Stimulated activated memory B cell treated with anti-CD40 and anti-IgM and Interleukin-4, amounts not matched to agents 10 μg/mL and 1 μg/mL and 100 μg/mL, for 72 hours (primary cell): ENCODE results near the gene TMEM37.
"Not testable (repeated sequence)": the region's sequence is repeated elsewhere in the genome, so short reads cannot be mapped to it uniquely, and the experiment has no call there.

Source experiments
- ATAC-seq: fragments of 150-1000 bp; cut with Tn5 transposase; 2 replicates; pipeline ENCODE4 v1.10.0; 2021
- H3K27ac Mint-ChIP-seq: one replicate; pipeline ENCODE4 v1.8.0; 2022; ENCODE audit warnings: mild to moderate bottlenecking, mixed read lengths
- H3K27me3 Mint-ChIP-seq: one replicate; pipeline ENCODE4 v1.8.0; 2022; ENCODE audit warnings: mixed read lengths
- H3K36me3 Mint-ChIP-seq: one replicate; pipeline ENCODE4 v1.8.0; 2022; ENCODE audit warnings: mixed read lengths
- H3K4me1 Mint-ChIP-seq: one replicate; pipeline ENCODE4 v1.8.0; 2022; ENCODE audit warnings: mixed read lengths
- H3K4me3 Mint-ChIP-seq: one replicate; pipeline ENCODE4 v1.8.0; 2022; ENCODE audit warnings: mild to moderate bottlenecking, moderate library complexity, mixed read lengths
- H3K9me3 Mint-ChIP-seq: one replicate; pipeline ENCODE4 v1.8.0; 2022; ENCODE audit warnings: mixed read lengths

Gene TMEM37

DNA sequence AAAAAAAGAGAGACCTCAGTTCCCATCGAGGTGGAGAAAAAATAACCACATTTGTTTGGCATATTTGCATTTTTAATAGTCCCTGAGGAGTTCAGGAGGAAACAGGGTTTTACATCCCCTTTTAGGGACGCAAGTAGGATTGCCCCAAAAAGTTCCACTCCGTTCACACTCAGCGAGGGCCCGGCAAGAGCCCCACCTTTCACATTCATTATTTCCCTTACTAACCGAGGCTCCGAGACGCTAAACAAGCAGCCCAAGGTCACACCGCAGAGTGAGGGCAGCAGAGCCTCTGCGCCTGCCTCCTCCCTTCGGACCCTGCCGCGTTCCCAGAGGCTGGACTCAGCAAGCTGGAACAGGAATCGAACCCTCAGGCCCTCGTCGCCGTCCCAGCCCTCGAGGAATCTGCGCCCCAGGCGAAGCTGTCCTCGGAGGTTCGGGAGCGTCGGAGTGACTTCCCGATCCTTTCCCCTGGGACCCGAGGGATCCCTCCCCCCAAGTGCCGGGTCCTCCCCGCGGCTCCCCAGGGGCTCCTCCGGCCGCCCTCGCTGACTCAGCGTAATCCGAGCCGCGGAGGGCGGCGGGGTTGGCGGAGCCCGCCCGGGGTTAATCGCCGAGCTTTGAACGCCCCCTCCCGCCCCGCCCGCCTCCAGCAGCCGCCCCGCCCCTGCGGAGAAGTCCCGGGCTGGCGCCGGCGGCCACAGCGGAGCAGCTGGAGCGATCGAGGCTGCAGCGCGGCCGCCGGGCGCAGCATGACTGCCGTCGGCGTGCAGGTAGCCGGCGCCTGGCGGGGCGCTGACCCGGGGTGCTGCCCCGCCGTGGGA is at the start of gene TMEM37:
Gene TMEM37 (plus strand): TSS at position 700 of the 821 bp plus-strand sequence. CDS start 50 bp downstream, at position 750.
- H3K4me3 Mint-ChIP-seq = peak within 1 kb of the TSS; percentile 68
- H3K4me1 Mint-ChIP-seq = peaks cover 11% of the 10 kb centered on the region
- peak within 1 kb of the TSS; percentile 6 for H3K27ac Mint-ChIP-seq
- no peaks in the 10 kb centered on the region for H3K36me3 Mint-ChIP-seq
- peak; percentile 88 for ATAC-seq
- H3K9me3 Mint-ChIP-seq = no peaks in the 10 kb centered on the region
- peaks cover 78% of the 10 kb centered on the region for H3K27me3 Mint-ChIP-seq

- Mint-ChIP-seq H3K27me3 (peaks cover 16% of the 10 kb centered on the region), H3K9me3 (no peaks in the 10 kb centered on the region), H3K27ac (no peak overlapping the region), H3K36me3 (no peaks in the 10 kb centered on the region), H3K4me1 (peaks cover 9% of the 10 kb centered on the region), H3K4me3 (no peak overlapping the region)
- no peak for ATAC-seq
These were observed 48.1 kb upstream of the TMEM37 start for GRCh38 chr2:119383410-119384140.

DNA sequence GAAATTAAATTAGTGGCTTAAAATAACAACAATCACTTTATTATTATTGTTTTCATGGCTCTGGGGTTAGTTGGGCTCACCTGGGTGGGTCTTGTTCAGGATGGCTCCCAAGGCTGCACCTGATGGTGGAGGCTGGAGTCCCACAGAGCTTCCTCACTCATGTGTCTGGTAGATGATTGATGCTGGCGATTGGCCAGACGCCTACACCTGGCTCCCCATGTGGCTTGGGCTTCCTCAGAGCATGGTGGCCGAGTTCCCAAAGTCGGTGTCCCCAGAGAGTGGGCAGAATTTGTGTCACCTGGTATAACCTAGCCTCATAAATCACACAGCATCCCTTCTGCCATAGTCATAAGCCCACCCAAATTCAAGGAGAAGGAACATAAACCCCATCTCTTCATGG is 46.7 kb upstream of the TMEM37 start:
- Mint-ChIP-seq H3K4me3 (no peak overlapping the region), H3K36me3 (no peaks in the 10 kb centered on the region), H3K4me1 (peaks cover 9% of the 10 kb centered on the region), H3K27me3 (peaks cover 16% of the 10 kb centered on the region), H3K27ac (no peak overlapping the region), H3K9me3 (no peaks in the 10 kb centered on the region)
- ATAC-seq = no peak

GRCh38 chr2:119385466-119385865 is 46.2 kb upstream of the TMEM37 start:
- H3K27me3 Mint-ChIP-seq = peaks cover 16% of the 10 kb centered on the region
- H3K9me3 Mint-ChIP-seq = no peaks in the 10 kb centered on the region
- ATAC-seq = no peak
- H3K4me1 Mint-ChIP-seq = peaks cover 9% of the 10 kb centered on the region
- no peak overlapping the region for H3K27ac Mint-ChIP-seq
- H3K36me3 Mint-ChIP-seq = no peaks in the 10 kb centered on the region
- H3K4me3 Mint-ChIP-seq = no peak overlapping the region

GRCh38 chr2:119387381-119388129 is 44.1 kb upstream of the TMEM37 start:
- H3K9me3 Mint-ChIP-seq = no peaks in the 10 kb centered on the region

GRCh38 chr2:119389615-119390306 is 41.9 kb upstream of the TMEM37 start:
- no peak for ATAC-seq
- Mint-ChIP-seq H3K4me1 (peaks cover 9% of the 10 kb centered on the region), H3K9me3 (no peaks in the 10 kb centered on the region), H3K36me3 (no peaks in the 10 kb centered on the region), H3K27ac (no peak overlapping the region), H3K4me3 (no peak overlapping the region), H3K27me3 (peaks cover 5% of the 10 kb centered on the region)

More at GRCh38 chr2:119387381-119388129, 44.1 kb upstream of the TMEM37 start:
- H3K27ac Mint-ChIP-seq = peak overlapping the region; percentile 57
- no peaks in the 10 kb centered on the region for H3K36me3 Mint-ChIP-seq
- peak overlapping the region; percentile 8 for H3K4me3 Mint-ChIP-seq
- peaks cover 9% of the 10 kb centered on the region for H3K4me1 Mint-ChIP-seq
- H3K27me3 Mint-ChIP-seq = peaks cover 16% of the 10 kb centered on the region
- ATAC-seq = peak; percentile 88

GRCh38 chr2:119393971-119394748 is 37.5 kb upstream of the TMEM37 start:
- no peak overlapping the region for H3K4me3 Mint-ChIP-seq
- no peaks in the 10 kb centered on the region for H3K9me3 Mint-ChIP-seq
- ATAC-seq = no peak
- H3K36me3 Mint-ChIP-seq = no peaks in the 10 kb centered on the region
- H3K27ac Mint-ChIP-seq = no peak overlapping the region
- H3K27me3 Mint-ChIP-seq = peaks cover 8% of the 10 kb centered on the region
- H3K4me1 Mint-ChIP-seq = peaks cover 6% of the 10 kb centered on the region

DNA sequence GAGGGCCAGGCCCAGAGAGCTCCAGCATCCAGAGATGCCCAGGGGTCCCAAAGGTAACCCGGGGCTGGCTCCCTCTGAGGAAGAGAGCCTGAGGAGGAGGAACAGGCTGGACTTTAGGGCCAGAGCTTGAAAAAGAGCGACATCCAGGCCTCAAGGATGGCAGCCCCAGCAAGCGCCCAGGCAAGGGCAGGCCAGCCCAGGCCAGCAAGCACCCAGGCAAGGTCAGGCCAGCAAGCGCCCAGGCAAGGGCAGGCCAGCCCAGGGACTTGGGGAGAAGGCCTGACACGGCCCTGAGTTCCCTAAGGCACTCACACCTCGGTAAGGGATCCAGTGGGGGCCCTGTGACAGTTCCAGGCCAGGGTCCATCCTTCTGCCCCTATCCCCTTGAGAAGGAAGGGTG is 34.5 kb upstream of the TMEM37 start:
- H3K27me3 Mint-ChIP-seq = peaks cover 20% of the 10 kb centered on the region

GRCh38 chr2:119402106-119402505 is 29.5 kb upstream of the TMEM37 start:
- H3K9me3 Mint-ChIP-seq = no peaks in the 10 kb centered on the region
- peaks cover 6% of the 10 kb centered on the region for H3K4me1 Mint-ChIP-seq
- peaks cover 33% of the 10 kb centered on the region for H3K27me3 Mint-ChIP-seq
- no peak for ATAC-seq
- no peak overlapping the region for H3K27ac Mint-ChIP-seq
- no peaks in the 10 kb centered on the region for H3K36me3 Mint-ChIP-seq
- H3K4me3 Mint-ChIP-seq = no peak overlapping the region

More for the DNA sequence above, 34.5 kb upstream of the TMEM37 start:
- no peak overlapping the region for H3K4me3 Mint-ChIP-seq
- H3K36me3 Mint-ChIP-seq = no peaks in the 10 kb centered on the region
- no peaks in the 10 kb centered on the region for H3K9me3 Mint-ChIP-seq
- H3K27ac Mint-ChIP-seq = no peak overlapping the region
- ATAC-seq = no peak
- H3K4me1 Mint-ChIP-seq = peaks cover 6% of the 10 kb centered on the region

DNA sequence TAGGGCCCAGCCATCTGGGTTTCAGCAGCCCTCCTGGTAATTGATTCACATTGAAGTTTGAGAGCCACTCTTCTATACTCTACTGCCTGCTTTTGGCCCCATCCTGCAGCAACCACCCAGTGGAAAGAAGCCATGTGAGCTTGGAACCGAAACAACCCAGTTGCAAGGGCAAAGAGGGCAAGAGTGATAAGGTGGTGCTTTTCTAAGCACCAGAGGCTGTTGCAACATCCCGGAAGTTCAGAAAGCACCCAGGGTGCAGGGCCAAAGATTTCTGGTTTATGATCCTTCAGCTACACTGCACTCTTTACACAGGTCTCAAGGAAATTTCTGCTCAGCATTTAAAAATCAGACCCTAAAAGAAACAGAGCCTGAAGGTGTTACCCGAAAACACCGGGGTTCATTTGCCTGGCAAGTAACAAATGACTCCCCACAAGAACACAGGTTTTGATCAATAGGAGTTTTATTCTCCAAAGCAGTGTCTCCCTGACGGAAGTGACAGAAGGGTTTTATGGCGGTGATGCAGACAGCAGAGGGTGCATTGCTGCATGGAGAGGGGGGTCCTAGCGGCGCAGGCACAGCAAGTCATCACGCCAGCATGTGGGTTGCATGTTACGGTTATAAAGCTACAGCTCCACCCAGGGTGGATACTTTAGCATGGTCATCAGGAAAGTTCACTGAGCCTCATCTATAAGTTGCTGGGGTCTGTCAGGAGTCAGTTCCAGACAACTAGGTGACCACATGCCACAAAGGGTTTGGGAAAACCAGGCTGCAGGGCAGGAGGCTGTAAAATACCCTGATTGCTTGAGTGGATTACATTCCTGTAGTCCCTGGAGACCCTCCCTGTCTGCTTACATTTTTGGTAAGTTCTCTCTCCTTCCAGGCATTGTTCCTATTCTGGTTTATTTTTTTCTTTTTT is 28.8 kb upstream of the TMEM37 start:
- Mint-ChIP-seq H3K9me3 (no peaks in the 10 kb centered on the region), H3K4me1 (peaks cover 6% of the 10 kb centered on the region), H3K4me3 (no peak overlapping the region), H3K27ac (no peak overlapping the region), H3K36me3 (no peaks in the 10 kb centered on the region), H3K27me3 (peaks cover 33% of the 10 kb centered on the region)
- no peak for ATAC-seq

- H3K4me3 Mint-ChIP-seq, H3K36me3 Mint-ChIP-seq, H3K4me1 Mint-ChIP-seq, H3K27ac Mint-ChIP-seq, H3K9me3 Mint-ChIP-seq, ATAC-seq: not testable (repeated sequence)
- H3K27me3 Mint-ChIP-seq = peaks cover 30% of the 10 kb centered on the region
These were observed 28.0 kb upstream of the TMEM37 start for GRCh38 chr2:119403618-119404017.

- Mint-ChIP-seq H3K4me3 (no peak overlapping the region), H3K27me3 (peaks cover 20% of the 10 kb centered on the region), H3K36me3 (no peaks in the 10 kb centered on the region), H3K27ac (no peak overlapping the region), H3K9me3 (no peaks in the 10 kb centered on the region), H3K4me1 (no peaks in the 10 kb centered on the region)
- ATAC-seq = no peak
These were observed 26.5 kb upstream of the TMEM37 start for GRCh38 chr2:119405151-119405550.

DNA sequence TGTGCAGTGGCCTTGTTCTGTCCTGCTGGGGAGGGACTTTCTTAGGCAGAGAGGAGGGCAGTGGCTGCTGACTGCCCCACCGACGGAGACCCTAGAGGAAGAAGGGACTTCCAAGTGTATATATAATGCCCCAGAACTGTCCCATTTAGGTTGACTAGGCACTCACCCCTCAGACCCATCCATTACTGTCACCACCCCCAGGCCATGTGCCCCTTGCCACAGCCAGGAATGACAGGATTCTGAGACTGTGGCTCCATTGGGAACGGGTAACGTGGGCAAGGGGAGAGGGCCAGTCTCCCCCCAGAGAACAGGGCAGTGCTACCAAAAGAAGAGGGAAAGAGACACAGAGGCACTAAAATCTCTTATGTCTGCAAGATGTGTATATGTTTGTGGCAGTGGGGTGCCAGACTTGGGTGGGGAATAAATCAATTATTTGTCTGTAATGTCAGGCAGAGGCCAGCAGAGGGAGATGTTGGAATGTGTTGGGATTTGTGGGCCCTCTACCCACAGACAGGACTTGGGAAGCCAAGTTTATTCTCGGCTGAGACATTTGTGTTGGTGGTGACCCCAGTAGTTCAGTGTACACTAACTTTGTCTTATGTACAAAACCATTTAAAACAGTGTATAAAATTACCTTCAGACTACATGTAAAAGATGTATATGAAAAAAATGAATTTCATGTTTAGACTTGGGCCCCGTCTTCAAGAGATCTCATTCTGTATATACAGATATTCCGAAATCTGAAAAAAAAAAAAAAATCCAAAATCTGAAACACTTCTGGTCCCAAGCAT is 24.0 kb upstream of the TMEM37 start:
- H3K36me3 Mint-ChIP-seq = no peaks in the 10 kb centered on the region
- peak; percentile 47 for ATAC-seq
- no peaks in the 10 kb centered on the region for H3K4me1 Mint-ChIP-seq
- no peak overlapping the region for H3K4me3 Mint-ChIP-seq
- no peaks in the 10 kb centered on the region for H3K9me3 Mint-ChIP-seq
- peaks cover 28% of the 10 kb centered on the region for H3K27me3 Mint-ChIP-seq
- H3K27ac Mint-ChIP-seq = no peak overlapping the region
